Measurements from ENCODE around the gene PELI3.

The PELI3 gene

GRCh38 chr11:66469441-66469840 is 2.7 kb downstream of the PELI3 start:
- no peak for TF ChIP-seq Cebpa-rat (IDR thresholded peaks at IDR 0.05)
- H3K9ac ChIP-seq, result no peak overlapping the region

GRCh38 chr11:66470015-66470414 is 3.3 kb downstream of the PELI3 start:
- Histone ChIP-seq H3K4me3 (no peak overlapping the region), H4K20me1 (peaks cover 0 to 26% (median 13%) of the 10 kb centered on the region in 11 experiments; a peak in 13 of 22 replicates), H3K4me1 (peaks cover 35 to 51% (median 39%) of the 10 kb centered on the region in 10 experiments), H3K9ac (0 out of 22 replicates have a peak overlapping the region, but pooled peaks of 1 of the 11 experiments have one; percentile 9), H3K9me3 (replicated peaks in 1 of 11) (no peaks in the 10 kb centered on the region), H3K27ac (no peak overlapping the region), H3K27me3 (no peaks in the 10 kb centered on the region), H3K36me3 (peaks cover 22 to 42% (median 37%) of the 10 kb centered on the region in 11 experiments), H3K4me2 (peak overlapping the region in 1 of 11 experiments; percentile 20; a peak in 1 of 22 replicates)
- TF ChIP-seq Cebpa-rat (IDR thresholded peaks at IDR 0.05), result no peak

More at GRCh38 chr11:66469441-66469840, 2.7 kb downstream of the PELI3 start:
- no peaks in the 10 kb centered on the region for H3K27me3 ChIP-seq
- peak overlapping the region in 1 of 11 experiments; percentile 77; a peak in 1 of 22 replicates for H3K27ac ChIP-seq
- H3K4me1 ChIP-seq, result peaks cover 38 to 55% (median 45%) of the 10 kb centered on the region in 10 experiments
- no peaks in the 10 kb centered on the region for H3K9me3 ChIP-seq (replicated peaks in 1 of 11)
- H3K4me2 ChIP-seq, result peak overlapping the region in 1 of 11 experiments; percentile 95; a peak in 2 of 22 replicates
- peaks cover 0 to 22% (median 13%) of the 10 kb centered on the region in 11 experiments; a peak in 11 of 22 replicates for H4K20me1 ChIP-seq
- H3K36me3 ChIP-seq, result peaks cover 22 to 37% (median 31%) of the 10 kb centered on the region in 11 experiments
- H3K4me3 ChIP-seq, result no peak overlapping the region

GRCh38 chr11:66471142-66471541 is 4.4 kb downstream of the PELI3 start:
- no peak for TF ChIP-seq Cebpa-rat (IDR thresholded peaks at IDR 0.05)
- Histone ChIP-seq H3K4me1 (peaks cover 23 to 40% (median 28%) of the 10 kb centered on the region in 10 experiments), H3K9me3 (replicated peaks in 1 of 11) (no peaks in the 10 kb centered on the region), H3K27ac (no peak overlapping the region), H4K20me1 (peaks cover 0 to 37% (median 15%) of the 10 kb centered on the region in 11 experiments; a peak in 14 of 22 replicates), H3K27me3 (no peaks in the 10 kb centered on the region), H3K4me2 (no peak overlapping the region), H3K4me3 (no peak overlapping the region), H3K36me3 (peaks cover 22 to 53% (median 48%) of the 10 kb centered on the region in 11 experiments), H3K9ac (no peak overlapping the region)

- peaks cover 23 to 58% (median 50%) of the 10 kb centered on the region in 11 experiments for H3K36me3 ChIP-seq
- H3K27ac ChIP-seq, result no peak overlapping the region
- no peak overlapping the region for H3K4me2 ChIP-seq
- H4K20me1 ChIP-seq, result peaks cover 0 to 46% (median 22%) of the 10 kb centered on the region in 11 experiments; a peak in 14 of 22 replicates
- no peak overlapping the region for H3K9ac ChIP-seq
- H3K4me3 ChIP-seq, result no peak overlapping the region
- H3K4me1 ChIP-seq, result peaks cover 22 to 36% (median 25%) of the 10 kb centered on the region in 10 experiments
- no peaks in the 10 kb centered on the region for H3K27me3 ChIP-seq
- H3K9me3 ChIP-seq (replicated peaks in 1 of 11), result no peaks in the 10 kb centered on the region
- TF ChIP-seq Cebpa-rat (IDR thresholded peaks at IDR 0.05), result no peak
Observed at GRCh38 chr11:66472054-66472453, 5.3 kb downstream of the PELI3 start.

- Histone ChIP-seq H3K4me1 (peaks cover 11 to 25% (median 15%) of the 10 kb centered on the region in 10 experiments), H4K20me1 (peaks cover 0 to 54% (median 20%) of the 10 kb centered on the region in 11 experiments; a peak in 13 of 22 replicates), H3K9ac (no peak overlapping the region), H3K4me2 (no peak overlapping the region), H3K9me3 (replicated peaks in 1 of 11) (no peaks in the 10 kb centered on the region), H3K4me3 (no peak overlapping the region), H3K27ac (no peak overlapping the region), H3K36me3 (peaks cover 24 to 67% (median 50%) of the 10 kb centered on the region in 11 experiments), H3K27me3 (no peaks in the 10 kb centered on the region)
- TF ChIP-seq Cebpa-rat (IDR thresholded peaks at IDR 0.05), result no peak
Observed at GRCh38 chr11:66473167-66473566, 6.5 kb downstream of the PELI3 start.

- Histone ChIP-seq H4K20me1 (peaks cover 0 to 54% (median 19%) of the 10 kb centered on the region in 11 experiments; a peak in 12 of 22 replicates), H3K9ac (no peak overlapping the region), H3K9me3 (replicated peaks in 1 of 11) (no peaks in the 10 kb centered on the region), H3K27ac (no peak overlapping the region), H3K36me3 (peaks cover 24 to 67% (median 50%) of the 10 kb centered on the region in 11 experiments), H3K4me1 (peaks cover 7 to 21% (median 13%) of the 10 kb centered on the region in 10 experiments), H3K4me2 (no peak overlapping the region), H3K27me3 (no peaks in the 10 kb centered on the region), H3K4me3 (no peak overlapping the region)
- TF ChIP-seq Cebpa-rat (IDR thresholded peaks at IDR 0.05), result no peak
Observed at GRCh38 chr11:66473608-66474515, 7.2 kb downstream of the PELI3 start.

GRCh38 chr11:66475349-66476172 is 8.9 kb downstream of the PELI3 start:
- no peak for TF ChIP-seq Cebpa-rat (IDR thresholded peaks at IDR 0.05)
- Histone ChIP-seq H3K4me2 (no peak overlapping the region), H3K27ac (no peak overlapping the region), H3K4me1 (peaks cover 8 to 14% (median 10%) of the 10 kb centered on the region in 10 experiments; a peak in 19 of 20 replicates), H3K4me3 (no peak overlapping the region), H3K9ac (no peak overlapping the region), H3K36me3 (peaks cover 24 to 67% (median 50%) of the 10 kb centered on the region in 11 experiments), H4K20me1 (peaks cover 0 to 57% (median 19%) of the 10 kb centered on the region in 11 experiments; a peak in 12 of 22 replicates), H3K27me3 (no peaks in the 10 kb centered on the region), H3K9me3 (replicated peaks in 1 of 11) (no peaks in the 10 kb centered on the region)

GRCh38 chr11:66476173-66476840 is 9.6 kb downstream of the PELI3 start:
- Histone ChIP-seq H3K27ac (no peak overlapping the region), H3K27me3 (no peaks in the 10 kb centered on the region), H4K20me1 (peaks cover 0 to 57% (median 19%) of the 10 kb centered on the region in 11 experiments; a peak in 12 of 22 replicates), H3K4me3 (no peak overlapping the region), H3K4me1 (peaks cover 15 to 22% (median 17%) of the 10 kb centered on the region in 10 experiments), H3K4me2 (no peak overlapping the region), H3K9ac (no peak overlapping the region), H3K36me3 (peaks cover 20 to 63% (median 44%) of the 10 kb centered on the region in 11 experiments), H3K9me3 (replicated peaks in 1 of 11) (no peaks in the 10 kb centered on the region)
- no peak for TF ChIP-seq Cebpa-rat (IDR thresholded peaks at IDR 0.05)
